ENCODE measurements around the gene CALB2. TPM values are rescaled to one million over a fixed set of nuclear protein-coding genes. Genes with fewer than 3 reads are reported as not detected.

CALB2 gene
- total and polyA plus RNA-seq, 2 donors from 2014 or later = 1.4 TPM; not detected in 1

GRCh38 chr16:71439523-71439922 is 81.0 kb downstream of the CALB2 start:
- Histone ChIP-seq H3K9ac (ENCODE audit: low read length in 3 of 3) (no peak overlapping the region), H3K4me3 (ENCODE audit: low read length in 3 of 3) (no peak overlapping the region), H3K27ac (ENCODE audit: low read depth in 2 of 2, low read length in 2 of 2) (no peak overlapping the region), H3K4me1 (ENCODE audit: control insufficient read depth in 2 of 3, insufficient read depth in 2 of 3, low read depth in 1 of 3, low read length in 3 of 3) (no peaks in the 10 kb centered on the region), H3K9me3 (ENCODE audit: control insufficient read depth in 2 of 3, insufficient read depth in 1 of 3, low read length in 3 of 3) (peaks cover 0 to 20% (median 0%) of the 10 kb centered on the region in 3 donors), H3K27me3 (ENCODE audit: control insufficient read depth, insufficient read depth, low read length) (no peaks in the 10 kb centered on the region), H3K36me3 (ENCODE audit: control insufficient read depth in 2 of 3, insufficient read depth in 3 of 3, low read length in 3 of 3) (no peaks in the 10 kb centered on the region)
- no peak for TF ChIP-seq CTCF (IDR thresholded peaks at IDR 0.05; ENCODE audit: borderline replicate concordance, extremely low read depth, insufficient read depth)
- intact Hi-C loops (cut with DNase I) = no loop called here
- FAIRE-seq (no peak), DNase-seq (peak in 2 of 5 donors; percentile 16 to 21)

Other genes starting within 250 kb of the CALB2 start
- gene HYDIN, start 128.0 kb upstream of the CALB2 start, total RNA-seq = 21.0 TPM
- gene HYDIN, start 128.0 kb upstream of the CALB2 start, polyA plus RNA-seq (ENCODE audit: insufficient read depth, low read depth, low replicate concordance) = 1.8 TPM
- 21.5 TPM for gene CMTR2, start 69.3 kb upstream of the CALB2 start, total RNA-seq
- 8.0 TPM for gene CMTR2, start 69.3 kb upstream of the CALB2 start, polyA plus RNA-seq (ENCODE audit: insufficient read depth, low read depth, low replicate concordance)
- not detected for gene TLE7, start 83.3 kb downstream of the CALB2 start, total RNA-seq
- not detected for gene TLE7, start 83.3 kb downstream of the CALB2 start, polyA plus RNA-seq (ENCODE audit: insufficient read depth, low read depth, low replicate concordance)
- 9.9 TPM for gene ZNF23, start 103.5 kb downstream of the CALB2 start, total RNA-seq
- 7.3 TPM for gene ZNF23, start 103.5 kb downstream of the CALB2 start, polyA plus RNA-seq (ENCODE audit: insufficient read depth, low read depth, low replicate concordance)
- gene ZNF19, start 130.6 kb downstream of the CALB2 start, total RNA-seq = 22.3 TPM
- 5.9 TPM for gene ZNF19, start 130.6 kb downstream of the CALB2 start, polyA plus RNA-seq (ENCODE audit: insufficient read depth, low read depth, low replicate concordance)
- gene CHST4, start 167.7 kb downstream of the CALB2 start, total RNA-seq = not detected
- not detected for gene CHST4, start 167.7 kb downstream of the CALB2 start, polyA plus RNA-seq (ENCODE audit: insufficient read depth, low read depth, low replicate concordance)
- not detected for gene TAT, start 218.4 kb downstream of the CALB2 start, total RNA-seq
- not detected for gene TAT, start 218.4 kb downstream of the CALB2 start, polyA plus RNA-seq (ENCODE audit: insufficient read depth, low read depth, low replicate concordance)

All from kidney (tissue), 14 donors.